Keratinocyte (primary cell): ENCODE data around the gene CACNA2D2.

Experiments used
- CTCF ChIP-seq, 3 experiments: IDR thresholded peaks in 1 of 3; conservative IDR thresholded peaks in 1 of 3; optimal IDR thresholded peaks in 1 of 3; 2 replicates in 2 of 3; 3 replicates in 1 of 3; pipeline versions ENCODE3 to v1.5.1; 2011; ENCODE audit warnings: low read length in 3 of 3, mild to moderate bottlenecking in 3 of 3, moderate library complexity in 2 of 3, control low read depth in 1 of 3, inconsistent platforms in 1 of 3; ENCODE audit not compliant: insufficient read depth in 2 of 3; ENCODE audit errors: extremely low read depth in 1 of 3
- EZH2 ChIP-seq: IDR thresholded peaks from one replicate; pipeline ENCODE4 v1.6.1; 2012; ENCODE audit warnings: inconsistent platforms, mild to moderate bottlenecking, low read length, moderate library complexity

- TF ChIP-seq CTCF (optimal IDR thresholded peaks at IDR 0.05 in 1 of 3, IDR thresholded peaks at IDR 0.05 in 1 of 3, conservative IDR thresholded peaks at IDR 0.05 in 1 of 3; ENCODE audit: extremely low read depth in 1 of 3, insufficient read depth in 2 of 3, low read length in 3 of 3), result no peak
- TF ChIP-seq EZH2, result no peak
Observed at GRCh38 chr3:50480471-50480870, 23.0 kb downstream of the CACNA2D2 start.
